DOHH2 (cell line): ENCODE measurements around the gene RAF1.

Experiments used
- H3F3A ChIP-seq: fragments of 200-600 bp; sonication (generic), shearing (Covaris generic); 2 replicates; pipeline ENCODE4 v1.6.0; 2016; ENCODE audit warnings: antibody characterized with exemption, mild to moderate bottlenecking; ENCODE audit not compliant: control insufficient read depth, insufficient read depth
- H3K27ac ChIP-seq: fragments of 200-600 bp; sonication (generic); 2 replicates; pipeline ENCODE4 v1.5.1; 2014; ENCODE audit warnings: low read depth, mild to moderate bottlenecking, low read length, moderate library complexity
- H3K27me3 ChIP-seq: fragments of 200-600 bp; sonication (generic); 2 replicates; pipeline ENCODE4 v1.6.1; 2014; ENCODE audit warnings: mild to moderate bottlenecking, low read length, mixed read lengths; ENCODE audit not compliant: control insufficient read depth
- H3K36me3 ChIP-seq: fragments of 200-600 bp; sonication (generic); 2 replicates; pipeline ENCODE4 v1.6.1; 2014; ENCODE audit warnings: mild to moderate bottlenecking, low read length, moderate library complexity, mixed read lengths; ENCODE audit not compliant: control insufficient read depth
- H3K4me1 ChIP-seq: fragments of 200-600 bp; sonication (generic); 2 replicates; pipeline ENCODE4 v1.6.1; 2014; ENCODE audit warnings: mild to moderate bottlenecking, low read length, mixed read lengths; ENCODE audit not compliant: control insufficient read depth
- H3K4me2 ChIP-seq: fragments of 200-600 bp; sonication (generic); 2 replicates; pipeline ENCODE4 v1.6.0; 2014; ENCODE audit warnings: mild to moderate bottlenecking, low read length, moderate library complexity
- H3K4me3 ChIP-seq: fragments of 200-600 bp; sonication (generic); 2 replicates; pipeline ENCODE4 v1.5.1; 2014; ENCODE audit warnings: mild to moderate bottlenecking, low read length, mixed read lengths
- H3K79me2 ChIP-seq: fragments of 200-600 bp; sonication (generic); 2 replicates; pipeline ENCODE4 v1.6.1; 2014; ENCODE audit warnings: mild to moderate bottlenecking, low read length, mixed read lengths; ENCODE audit not compliant: control insufficient read depth
- H3K9me2 ChIP-seq: fragments of 200-600 bp; sonication (generic); replicated peaks from 2 replicates; pipeline ENCODE4 v1.6.1; 2014; ENCODE audit warnings: mild to moderate bottlenecking, low read length, mixed read lengths; ENCODE audit not compliant: control insufficient read depth
- H3K9me3 ChIP-seq: fragments of 200-600 bp; sonication (generic); 2 replicates; pipeline ENCODE4 v1.6.1; 2014; ENCODE audit warnings: antibody characterized with exemption, low read length, mixed read lengths; ENCODE audit not compliant: control insufficient read depth, insufficient read depth
- H4K20me1 ChIP-seq: fragments of 200-600 bp; sonication (generic); 2 replicates; pipeline ENCODE4 v1.6.0; 2014; ENCODE audit warnings: low read depth, mild to moderate bottlenecking, antibody characterized with exemption, low read length, moderate library complexity; ENCODE audit not compliant: control insufficient read depth, insufficient read depth
- EZH2phosphoT487 ChIP-seq: fragments of 200-600 bp; sonication (generic); IDR thresholded peaks from 2 replicates; pipeline ENCODE4 v1.6.1; 2017; ENCODE audit warnings: borderline replicate concordance, mild to moderate bottlenecking, antibody characterized with exemption, low read length, moderate library complexity, mixed read lengths
- TF ChIP-seq, protein P1 (sequence below): fragments of 200-600 bp; sonication (generic); IDR thresholded peaks from one replicate; pipeline ENCODE4 v1.5.1; 2014; ENCODE audit warnings: antibody characterized with exemption, mild to moderate bottlenecking, low read depth, low read length; ENCODE audit not compliant: poor library complexity, severe bottlenecking

Gene RAF1

DNA sequence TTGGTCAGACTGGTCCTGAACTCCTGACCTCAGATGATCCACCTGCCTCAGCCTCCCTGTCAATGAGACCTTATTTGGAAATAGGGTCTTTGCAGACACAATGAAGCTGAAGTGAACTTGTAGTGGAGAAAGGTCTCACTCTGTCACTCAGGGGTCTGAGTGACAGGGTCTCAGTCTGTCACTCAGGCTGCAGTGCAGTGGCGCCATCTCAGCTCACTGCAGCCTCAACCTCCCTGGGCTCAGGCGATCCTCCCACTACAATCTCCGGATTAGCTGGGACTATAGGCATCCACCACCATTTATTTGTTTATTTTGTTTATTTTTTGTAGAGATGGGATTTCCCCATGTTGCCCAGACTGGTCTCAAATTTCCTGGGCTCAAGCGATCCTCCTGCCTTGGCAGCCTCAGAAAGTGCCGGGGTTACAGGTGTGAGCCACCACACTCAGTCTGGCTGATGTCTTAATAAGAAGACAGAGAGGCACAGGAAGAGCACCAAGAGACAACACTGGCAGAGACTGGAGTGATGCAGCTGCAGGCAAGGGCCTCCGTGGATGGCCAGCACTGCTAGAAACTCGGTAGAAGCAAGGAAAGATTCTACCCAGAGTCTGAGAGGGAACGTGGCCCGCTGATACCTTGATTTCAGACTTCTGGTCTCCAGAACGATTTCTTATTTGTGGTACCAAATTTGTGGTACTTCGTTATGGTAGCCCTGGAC lies 26.2 kb upstream of the RAF1 start:
- no peak overlapping the region for H3K4me3 ChIP-seq
- no peaks in the 10 kb centered on the region for H3F3A ChIP-seq
- no peaks in the 10 kb centered on the region for H3K4me1 ChIP-seq
- H3K79me2 ChIP-seq = no peaks in the 10 kb centered on the region
- no peaks in the 10 kb centered on the region for H3K9me2 ChIP-seq
- H4K20me1 ChIP-seq = no peaks in the 10 kb centered on the region
- no peak overlapping the region for H3K27ac ChIP-seq
- no peaks in the 10 kb centered on the region for H3K36me3 ChIP-seq
- H3K27me3 ChIP-seq = no peaks in the 10 kb centered on the region; the same call in 1 of the 2 replicates
- H3K4me2 ChIP-seq = no peak overlapping the region
- H3K9me3 ChIP-seq = no peaks in the 10 kb centered on the region
- TF ChIP-seq EZH2phosphoT487 = no peak
- TF ChIP-seq, protein P1, sequence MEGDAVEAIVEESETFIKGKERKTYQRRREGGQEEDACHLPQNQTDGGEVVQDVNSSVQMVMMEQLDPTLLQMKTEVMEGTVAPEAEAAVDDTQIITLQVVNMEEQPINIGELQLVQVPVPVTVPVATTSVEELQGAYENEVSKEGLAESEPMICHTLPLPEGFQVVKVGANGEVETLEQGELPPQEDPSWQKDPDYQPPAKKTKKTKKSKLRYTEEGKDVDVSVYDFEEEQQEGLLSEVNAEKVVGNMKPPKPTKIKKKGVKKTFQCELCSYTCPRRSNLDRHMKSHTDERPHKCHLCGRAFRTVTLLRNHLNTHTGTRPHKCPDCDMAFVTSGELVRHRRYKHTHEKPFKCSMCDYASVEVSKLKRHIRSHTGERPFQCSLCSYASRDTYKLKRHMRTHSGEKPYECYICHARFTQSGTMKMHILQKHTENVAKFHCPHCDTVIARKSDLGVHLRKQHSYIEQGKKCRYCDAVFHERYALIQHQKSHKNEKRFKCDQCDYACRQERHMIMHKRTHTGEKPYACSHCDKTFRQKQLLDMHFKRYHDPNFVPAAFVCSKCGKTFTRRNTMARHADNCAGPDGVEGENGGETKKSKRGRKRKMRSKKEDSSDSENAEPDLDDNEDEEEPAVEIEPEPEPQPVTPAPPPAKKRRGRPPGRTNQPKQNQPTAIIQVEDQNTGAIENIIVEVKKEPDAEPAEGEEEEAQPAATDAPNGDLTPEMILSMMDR = no peak

DNA sequence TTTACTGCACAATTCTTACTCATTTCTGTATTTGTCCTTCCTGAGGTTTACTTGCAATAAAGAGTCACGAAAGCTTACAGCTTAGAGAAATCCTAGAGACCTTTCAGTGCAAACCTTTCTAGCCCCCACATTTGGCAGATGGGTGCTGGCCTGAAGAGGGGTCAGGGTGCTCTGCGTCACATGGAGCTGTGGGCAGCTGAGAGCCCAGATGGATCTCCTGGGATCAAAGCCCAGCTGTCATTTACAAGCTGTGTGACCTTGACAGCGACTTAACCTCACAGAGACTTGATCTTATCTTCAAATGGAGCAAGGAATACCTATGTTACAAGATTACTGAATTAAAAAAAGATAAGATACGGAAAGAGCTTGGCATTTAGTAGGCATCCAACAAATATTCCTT lies 24.0 kb upstream of the RAF1 start:
- no peaks in the 10 kb centered on the region for H3K4me1 ChIP-seq
- H3F3A ChIP-seq = no peaks in the 10 kb centered on the region
- no peak overlapping the region for H3K4me2 ChIP-seq
- H3K36me3 ChIP-seq = no peaks in the 10 kb centered on the region
- no peaks in the 10 kb centered on the region for H4K20me1 ChIP-seq
- H3K9me3 ChIP-seq = no peaks in the 10 kb centered on the region
- H3K27me3 ChIP-seq = no peaks in the 10 kb centered on the region
- no peaks in the 10 kb centered on the region for H3K9me2 ChIP-seq
- no peak overlapping the region for H3K4me3 ChIP-seq
- H3K27ac ChIP-seq = no peak overlapping the region
- H3K79me2 ChIP-seq = no peaks in the 10 kb centered on the region
- TF ChIP-seq EZH2phosphoT487 = no peak
- TF ChIP-seq, protein P1 = no peak

DNA sequence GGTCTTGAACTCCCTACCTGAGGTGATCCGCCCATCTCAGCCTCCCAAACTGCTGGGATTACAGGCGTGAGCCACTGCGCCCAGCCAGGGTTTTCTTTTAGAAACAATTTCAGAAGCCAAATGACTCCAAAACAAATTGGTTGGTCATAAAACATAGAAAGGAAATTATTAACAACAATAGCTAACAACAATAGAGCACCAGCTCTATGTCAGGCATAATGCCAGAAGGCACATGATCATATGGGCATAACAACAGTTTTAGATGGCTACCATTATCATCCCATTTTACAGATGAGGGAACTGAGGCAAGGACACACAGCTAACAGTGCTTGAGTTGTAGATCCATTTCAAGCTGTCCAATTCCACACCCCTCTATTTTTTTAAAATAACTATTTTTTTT lies 22.2 kb upstream of the RAF1 start:
- Histone ChIP-seq H3K9me3 (no peaks in the 10 kb centered on the region), H3K36me3 (no peaks in the 10 kb centered on the region), H3K27ac (no peak overlapping the region), H3K4me2 (no peak overlapping the region), H3K79me2 (no peaks in the 10 kb centered on the region), H3K9me2 (no peaks in the 10 kb centered on the region), H3K4me1 (no peaks in the 10 kb centered on the region), H3K4me3 (no peak overlapping the region), H4K20me1 (no peaks in the 10 kb centered on the region), H3K27me3 (no peaks in the 10 kb centered on the region), H3F3A (no peaks in the 10 kb centered on the region)
- TF ChIP-seq EZH2phosphoT487 = no peak
- TF ChIP-seq, protein P1 = no peak
